22Rv1 (cell line): ENCODE data around the gene DLAT.
A peak's percentile ranks its signal among the peaks of the same experiment; 100 is the strongest.

Experiments used
- H3K27ac ChIP-seq: fragments of 450-650 bp; 2 replicates; pipeline ENCODE4 v1.5.1; 2017
- CTCF ChIP-seq: fragments of 450-650 bp; IDR thresholded peaks from 2 replicates; pipeline ENCODE4 v1.5.1; 2017; ENCODE audit warnings: mild to moderate bottlenecking
- ZFX ChIP-seq: fragments of 450-650 bp; IDR thresholded peaks from 2 replicates; pipeline ENCODE4 v1.6.1; 2017; ENCODE audit warnings: antibody characterized with exemption, borderline replicate concordance

DLAT gene

GRCh38 chr11:112024773-112025678 is at the start of gene DLAT:
TSS of gene DLAT (plus strand) at chr11:112025408. CDS start at chr11:112025473, 65 bp downstream.
- TF ChIP-seq ZFX (no peak), CTCF (no peak)

GRCh38 chr11:111976119-111976766 is 49.0 kb upstream of the DLAT start:
- TF ChIP-seq ZFX (no peak), CTCF (no peak)
- H3K27ac ChIP-seq, result peak overlapping the region; percentile 35; the same call in 1 of the 2 replicates

More at GRCh38 chr11:112024773-112025678, at the start of gene DLAT:
- peak within 1 kb of the TSS; percentile 88 for H3K27ac ChIP-seq

- no peak overlapping the region for H3K27ac ChIP-seq
- no peak for TF ChIP-seq ZFX
Measured at GRCh38 chr11:111976767-111977145, 48.5 kb upstream of the DLAT start.

- H3K27ac ChIP-seq, result no peak overlapping the region
- TF ChIP-seq ZFX (no peak), CTCF (no peak)
Measured at GRCh38 chr11:111977146-111978027, 47.8 kb upstream of the DLAT start.

GRCh38 chr11:111978028-111978771 is 47.0 kb upstream of the DLAT start:
- TF ChIP-seq ZFX (no peak), CTCF (no peak)
- no peak overlapping the region for H3K27ac ChIP-seq

- TF ChIP-seq CTCF (no peak), ZFX (no peak)
- no peak overlapping the region for H3K27ac ChIP-seq
Measured at GRCh38 chr11:111980062-111980461, 45.1 kb upstream of the DLAT start.

- no peak for TF ChIP-seq ZFX
- no peak for TF ChIP-seq CTCF
- H3K27ac ChIP-seq, result peak overlapping the region; percentile 91
Measured at GRCh38 chr11:111981270-111981669, 43.9 kb upstream of the DLAT start.
